Stimulated activated naive CD8-positive, alpha-beta T cell treated with anti-CD3 and anti-CD28 coated beads, Interleukin-15, Interleukin-2, amounts not matched to agents 100 U/mL and 50 U/mL, for 24 hours (primary cell): ENCODE data around the gene PITPNB.

Experiments used
- ATAC-seq: fragments of 150-1000 bp; cut with Tn5 transposase; one replicate; pipeline ENCODE4 v1.10.0; 2021
- DNase-seq: peaks from one replicate; pipeline ENCODE4 v3.0.0; 2021

The PITPNB gene

GRCh38 chr22:27856386-27856785 lies 62.7 kb downstream of the PITPNB start:
- DNase-seq = no peak
- ATAC-seq = no peak

GRCh38 chr22:27853424-27853823 lies 65.6 kb downstream of the PITPNB start:
- DNase-seq (no peak), ATAC-seq (no peak)

DNA sequence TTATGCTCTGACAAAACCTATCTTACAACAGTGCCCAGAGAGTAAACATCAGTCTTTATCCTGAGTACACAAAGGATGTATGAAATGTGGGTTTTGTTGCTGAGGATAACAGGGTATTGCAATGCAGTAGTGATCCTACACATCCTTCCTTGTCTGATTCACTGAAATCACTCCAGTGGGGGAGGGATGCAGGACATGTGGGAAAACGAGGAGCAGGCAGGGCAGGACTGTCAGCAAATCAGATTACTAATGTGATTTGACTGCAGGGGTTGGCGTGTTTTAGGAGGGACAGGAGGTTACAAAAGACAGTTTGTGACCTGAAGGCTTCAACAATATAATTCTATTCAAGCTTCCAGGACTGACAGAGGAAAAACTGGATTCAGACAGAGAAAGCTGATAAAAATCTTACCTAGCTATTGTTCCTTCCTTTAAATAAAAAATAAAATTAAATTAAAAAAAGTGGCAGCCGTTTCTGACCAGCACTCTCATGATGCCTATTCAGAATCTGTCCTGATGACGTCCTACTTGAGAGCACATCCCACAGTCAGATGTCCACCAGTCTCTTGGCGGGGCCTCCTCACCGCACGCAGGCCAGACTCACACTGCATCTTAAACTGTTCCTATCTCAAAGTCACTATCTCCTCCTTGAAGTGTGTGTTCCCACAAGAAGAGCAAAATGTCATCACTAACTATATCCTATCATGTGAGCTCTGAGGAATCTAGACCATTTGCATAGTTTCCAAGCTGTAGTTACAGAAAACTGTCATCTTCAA lies 66.9 kb downstream of the PITPNB start:
- DNase-seq (no peak), ATAC-seq (no peak)

DNA sequence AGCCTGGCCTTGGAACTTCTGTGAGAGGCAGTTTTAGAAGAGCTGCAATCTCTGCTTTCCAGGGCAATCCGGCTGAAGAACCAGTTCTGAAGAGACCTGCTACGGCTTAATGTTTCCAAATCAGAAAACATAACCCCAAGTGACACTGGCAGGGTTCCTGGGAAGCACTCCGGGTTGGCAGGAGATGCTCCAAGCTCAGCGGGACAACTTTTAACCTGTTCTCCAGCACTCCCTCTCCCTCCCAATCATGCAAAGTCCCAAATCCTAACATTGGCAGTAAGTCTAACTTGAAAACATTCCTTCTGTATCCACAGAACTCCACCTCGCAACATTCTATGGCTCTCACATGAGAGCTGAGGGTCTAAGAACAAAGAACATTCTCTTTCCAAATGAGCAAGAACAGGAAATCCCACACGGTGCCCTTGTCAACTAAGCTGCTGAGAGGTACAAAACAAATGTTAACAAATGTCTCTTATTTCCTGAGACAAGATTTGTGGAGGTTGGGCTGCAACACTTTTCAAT lies 69.0 kb downstream of the PITPNB start:
- no peak for DNase-seq
- ATAC-seq = no peak

DNA sequence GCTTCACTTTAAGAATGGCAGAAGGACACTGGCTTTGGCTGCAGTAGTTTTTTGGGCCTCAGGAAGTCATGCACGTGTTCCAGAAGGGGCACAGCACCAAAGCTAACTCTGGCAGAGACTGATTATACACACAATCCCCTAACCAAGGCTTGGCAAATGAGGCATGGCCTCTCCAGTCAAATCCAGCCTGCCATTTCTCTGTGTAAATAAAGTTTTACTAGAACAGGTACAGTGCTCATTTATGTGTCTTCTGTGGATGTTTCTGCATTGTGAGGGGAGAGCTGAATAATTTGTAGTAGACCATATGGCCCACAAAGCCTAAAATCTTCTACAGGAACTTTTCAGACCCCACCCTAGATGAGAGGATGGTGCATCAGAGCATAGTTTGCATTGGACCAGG lies 71.1 kb downstream of the PITPNB start:
- DNase-seq = no peak
- ATAC-seq = no peak

- DNase-seq = no peak
- ATAC-seq = no peak
These were observed 72.1 kb downstream of the PITPNB start for GRCh38 chr22:27846910-27847309.

DNA sequence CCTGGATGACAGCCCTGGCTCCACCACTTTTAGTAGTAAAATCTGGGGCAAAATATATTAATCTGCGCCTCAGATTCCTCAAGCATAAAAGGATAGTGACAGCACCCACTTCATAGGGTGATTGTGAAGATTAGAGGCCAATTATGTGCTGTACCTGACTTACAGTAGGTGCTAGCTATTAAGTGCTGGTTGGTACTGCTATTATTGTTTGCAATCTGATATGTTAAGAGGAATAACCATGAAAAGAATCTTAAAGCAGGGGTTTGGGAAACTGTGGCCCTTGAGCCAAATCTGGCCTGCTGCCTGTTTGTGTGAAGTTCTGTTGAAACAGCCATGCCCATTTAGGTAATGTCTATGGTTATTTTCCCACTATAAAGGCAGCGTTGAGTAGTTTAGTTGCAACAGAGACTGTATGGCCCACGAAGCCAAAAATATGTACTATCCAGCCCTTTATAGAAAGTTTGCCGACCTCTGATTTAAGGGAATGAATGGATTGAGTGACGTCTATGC lies 72.8 kb downstream of the PITPNB start:
- DNase-seq (no peak), ATAC-seq (no peak)

GRCh38 chr22:27845644-27846043 lies 73.4 kb downstream of the PITPNB start:
- DNase-seq = no peak

GRCh38 chr22:27844656-27845591 lies 74.1 kb downstream of the PITPNB start:
- ATAC-seq (no peak), DNase-seq (no peak)

More at GRCh38 chr22:27845644-27846043, 73.4 kb downstream of the PITPNB start:
- ATAC-seq = no peak

- no peak for ATAC-seq
- DNase-seq = no peak
These were observed 74.8 kb downstream of the PITPNB start for GRCh38 chr22:27844256-27844655.

DNA sequence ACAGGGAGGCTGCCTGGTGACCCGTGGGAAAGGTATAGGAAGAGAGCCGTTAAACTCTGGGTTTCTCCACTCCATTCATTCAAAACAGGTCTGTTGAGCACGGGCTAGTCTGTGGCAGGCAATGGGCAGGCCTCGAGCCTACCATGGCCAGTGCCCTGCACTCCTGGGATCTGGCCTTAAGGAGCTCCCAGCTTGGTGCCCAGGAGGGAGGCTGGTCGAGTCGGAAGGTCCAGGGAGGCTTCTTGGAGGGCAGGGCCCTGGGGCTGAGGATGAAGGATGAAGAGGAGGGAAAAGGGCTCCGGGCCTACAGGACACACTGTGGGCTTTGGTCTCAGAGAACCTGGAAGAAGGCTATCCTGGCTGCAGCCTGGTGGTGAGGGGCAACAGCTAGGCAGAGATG lies 75.6 kb downstream of the PITPNB start:
- no peak for DNase-seq
- no peak for ATAC-seq

- DNase-seq (no peak), ATAC-seq (no peak)
These were observed 76.2 kb downstream of the PITPNB start for GRCh38 chr22:27842669-27843431.

GRCh38 chr22:27842201-27842600 lies 76.9 kb downstream of the PITPNB start:
- no peak for ATAC-seq
- DNase-seq = no peak

- no peak for DNase-seq
- no peak for ATAC-seq
These were observed 78.6 kb downstream of the PITPNB start for GRCh38 chr22:27840436-27840835.

DNA sequence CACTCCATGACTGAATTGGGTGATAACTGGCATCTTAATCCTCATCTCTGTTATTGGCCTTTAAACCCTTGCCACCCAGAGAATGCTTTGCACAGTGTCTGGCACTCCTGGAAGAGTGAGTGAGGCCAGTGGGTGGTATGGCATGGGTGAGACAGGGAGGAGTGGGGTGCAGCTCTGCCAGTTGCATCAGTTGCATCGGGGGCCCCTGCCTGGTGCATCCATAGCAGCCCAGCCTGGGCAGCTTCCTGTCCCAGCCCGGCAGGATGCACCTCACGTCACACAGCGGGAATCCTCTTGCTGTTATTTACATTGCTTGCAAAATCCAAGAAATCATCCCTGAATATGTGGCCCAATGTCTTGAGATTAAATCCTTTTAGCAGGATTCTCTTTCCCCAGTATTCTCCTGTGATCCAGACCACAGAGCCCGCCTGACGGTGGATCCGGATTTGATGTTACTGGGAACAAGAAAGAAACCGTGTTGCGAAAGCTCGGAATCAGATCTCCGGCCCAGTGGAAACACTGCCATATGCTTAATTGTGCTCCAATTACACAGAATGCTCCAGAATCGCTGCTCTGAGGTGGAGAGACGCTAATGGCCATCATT lies 79.9 kb downstream of the PITPNB start:
- ATAC-seq = no peak
- DNase-seq = no peak

DNA sequence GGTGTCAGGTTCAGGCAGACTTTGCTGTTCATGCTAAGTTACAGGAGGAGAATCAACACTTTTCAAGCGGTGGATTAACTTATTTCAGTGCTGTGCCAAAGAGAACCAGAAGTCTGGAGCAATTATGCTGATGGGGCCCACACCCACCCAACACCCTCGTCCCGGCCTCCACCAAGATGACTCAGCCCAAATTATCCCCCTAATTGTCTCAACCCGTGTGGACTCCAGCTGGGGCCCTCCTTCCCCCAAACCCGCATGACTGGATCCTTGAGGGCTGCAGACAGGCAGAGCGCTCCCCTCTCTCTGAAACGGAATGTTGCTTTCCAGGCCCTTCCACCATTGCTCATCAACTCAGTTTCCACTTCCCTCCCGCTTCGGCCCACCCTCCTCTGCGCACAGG lies 82.9 kb downstream of the PITPNB start:
- DNase-seq = no peak
- ATAC-seq = no peak

- DNase-seq (no peak), ATAC-seq (no peak)
These were observed 83.6 kb downstream of the PITPNB start for GRCh38 chr22:27835446-27835845.

- DNase-seq (no peak), ATAC-seq (no peak)
These were observed 84.5 kb downstream of the PITPNB start for GRCh38 chr22:27834364-27835185.

DNA sequence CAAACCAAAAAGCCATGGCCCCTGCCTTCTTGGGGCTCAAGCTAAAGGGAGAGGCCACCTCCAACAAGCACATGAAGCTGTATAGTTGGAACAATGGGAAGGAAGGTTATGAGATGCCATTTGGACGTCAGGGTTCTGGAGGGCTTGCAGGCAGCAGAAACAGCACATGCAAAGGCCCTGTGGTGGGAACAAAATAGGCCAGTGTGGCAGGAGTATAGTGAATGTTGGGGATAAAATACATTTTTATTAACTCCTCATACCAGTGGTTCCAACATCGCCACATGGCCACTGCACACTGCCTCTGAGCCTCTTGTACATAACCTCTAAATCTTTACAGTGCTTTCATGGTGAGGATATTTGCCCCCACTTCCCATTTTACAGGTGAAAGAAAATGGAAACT lies 85.3 kb downstream of the PITPNB start:
- no peak for DNase-seq
- ATAC-seq = no peak

DNA sequence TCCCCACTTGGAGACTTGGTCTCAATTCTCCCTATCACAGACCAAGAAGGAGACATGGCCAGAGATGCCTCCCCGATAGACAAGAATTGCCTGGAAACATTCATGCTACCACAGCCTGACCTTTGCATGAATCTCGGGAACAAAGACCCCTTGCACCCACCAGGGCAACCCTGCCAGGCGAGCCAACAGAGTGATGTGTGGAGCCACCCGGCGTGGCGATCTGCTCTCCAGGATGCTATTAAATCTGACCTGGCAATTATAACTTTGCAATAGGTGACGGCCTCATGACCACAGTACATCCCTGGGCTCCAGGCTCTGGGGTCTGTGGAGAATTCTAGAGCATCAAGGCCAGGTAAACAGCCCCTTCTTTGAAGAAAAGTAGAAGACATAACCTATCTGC lies 86.5 kb downstream of the PITPNB start:
- DNase-seq (no peak), ATAC-seq (no peak)

GRCh38 chr22:27829620-27830019 lies 89.4 kb downstream of the PITPNB start:
- ATAC-seq (no peak), DNase-seq (no peak)
